Measurements from ENCODE around the gene GALR3. TPM values are rescaled to one million over a fixed set of nuclear protein-coding genes. Genes with fewer than 3 reads are reported as not detected.

The GALR3 gene
- total RNA-seq, 1 donor from 2014 or later: not detected

DNA sequence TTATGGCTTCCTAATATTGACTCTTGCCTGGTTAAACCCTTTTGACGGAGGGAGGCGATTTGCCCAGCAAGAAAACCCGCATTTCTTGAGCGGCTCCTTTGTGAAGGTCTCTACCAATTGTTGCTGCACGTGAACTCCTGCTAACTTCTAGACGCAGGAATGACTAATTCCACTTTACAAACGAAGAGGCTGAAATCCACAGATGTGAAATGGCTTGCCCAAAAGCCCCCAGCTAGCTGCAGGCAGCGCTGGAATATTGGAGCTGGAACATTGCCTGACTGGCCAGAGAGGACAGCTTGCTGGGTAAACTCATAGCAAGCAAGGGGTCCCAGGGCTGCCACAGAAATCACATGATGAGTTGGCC is 14.9 kb upstream of the GALR3 start:
- H3K4me3 ChIP-seq (ENCODE audit: insufficient read depth, low read depth, low read length): peak overlapping the region; percentile 71

DNA sequence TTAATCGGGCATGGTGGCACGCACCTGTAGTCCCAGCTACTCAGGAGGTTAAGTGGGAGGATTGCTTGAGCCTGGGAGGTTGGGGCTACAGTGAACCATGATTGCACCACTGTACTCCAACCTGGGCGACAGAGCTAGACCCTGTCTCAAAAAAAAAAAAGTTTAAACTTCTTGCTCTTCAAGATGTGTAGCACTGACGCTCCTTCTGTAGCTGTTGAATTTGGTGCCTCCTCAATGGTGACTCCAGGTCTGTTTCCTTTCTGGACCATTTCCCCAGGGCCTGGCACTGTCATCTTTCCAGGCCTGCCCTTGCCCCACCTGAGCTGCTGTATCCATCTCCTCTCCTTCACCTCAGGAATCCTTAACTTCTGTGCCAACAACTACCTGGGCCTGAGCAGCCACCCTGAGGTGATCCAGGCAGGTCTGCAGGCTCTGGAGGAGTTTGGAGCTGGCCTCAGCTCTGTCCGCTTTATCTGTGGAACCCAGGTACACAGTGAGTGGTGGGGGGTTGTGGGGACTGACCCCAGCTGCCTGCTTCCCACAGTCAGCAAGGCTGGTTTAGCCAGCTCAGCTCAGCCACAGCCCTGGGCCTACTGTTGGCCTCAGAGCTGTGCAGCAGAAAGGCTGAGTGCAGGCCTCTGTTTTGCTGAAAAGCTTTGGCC is 13.4 kb upstream of the GALR3 start:
- H3K4me2 ChIP-seq (ENCODE audit: low read length): no peak overlapping the region
- Mint-ChIP-seq H3K27me3 (ENCODE audit: low read depth, unreplicated experiment) (peaks cover 7% of the 10 kb centered on the region), H3K4me3 (ENCODE audit: unreplicated experiment) (no peak overlapping the region), H3K9me3 (ENCODE audit: unreplicated experiment) (no peaks in the 10 kb centered on the region), H3K36me3 (ENCODE audit: low read depth, unreplicated experiment) (peaks cover 7% of the 10 kb centered on the region), H3K4me1 (ENCODE audit: low read depth, unreplicated experiment) (peaks cover 6% of the 10 kb centered on the region), H3K27ac (ENCODE audit: unreplicated experiment) (no peak overlapping the region)
- DNase-seq (ENCODE audit: low read depth) (no peak), FAIRE-seq (no peak)
- peaks cover 16% of the 10 kb centered on the region for H4K20me1 ChIP-seq (ENCODE audit: insufficient read depth, low read length)
- no peaks in the 10 kb centered on the region for H3K27me3 ChIP-seq (ENCODE audit: insufficient read depth, low read length)
- TF ChIP-seq, protein P1, sequence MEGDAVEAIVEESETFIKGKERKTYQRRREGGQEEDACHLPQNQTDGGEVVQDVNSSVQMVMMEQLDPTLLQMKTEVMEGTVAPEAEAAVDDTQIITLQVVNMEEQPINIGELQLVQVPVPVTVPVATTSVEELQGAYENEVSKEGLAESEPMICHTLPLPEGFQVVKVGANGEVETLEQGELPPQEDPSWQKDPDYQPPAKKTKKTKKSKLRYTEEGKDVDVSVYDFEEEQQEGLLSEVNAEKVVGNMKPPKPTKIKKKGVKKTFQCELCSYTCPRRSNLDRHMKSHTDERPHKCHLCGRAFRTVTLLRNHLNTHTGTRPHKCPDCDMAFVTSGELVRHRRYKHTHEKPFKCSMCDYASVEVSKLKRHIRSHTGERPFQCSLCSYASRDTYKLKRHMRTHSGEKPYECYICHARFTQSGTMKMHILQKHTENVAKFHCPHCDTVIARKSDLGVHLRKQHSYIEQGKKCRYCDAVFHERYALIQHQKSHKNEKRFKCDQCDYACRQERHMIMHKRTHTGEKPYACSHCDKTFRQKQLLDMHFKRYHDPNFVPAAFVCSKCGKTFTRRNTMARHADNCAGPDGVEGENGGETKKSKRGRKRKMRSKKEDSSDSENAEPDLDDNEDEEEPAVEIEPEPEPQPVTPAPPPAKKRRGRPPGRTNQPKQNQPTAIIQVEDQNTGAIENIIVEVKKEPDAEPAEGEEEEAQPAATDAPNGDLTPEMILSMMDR (IDR thresholded peaks at IDR 0.05; ENCODE audit: insufficient read depth, low read depth, low read length): no peak
- TF ChIP-seq EZH2 (IDR thresholded peaks at IDR 0.05; ENCODE audit: insufficient read depth, low read length): no peak
- H3K9me3 ChIP-seq (ENCODE audit: insufficient read depth, low read depth, low read length): no peaks in the 10 kb centered on the region
- H3K4me1 ChIP-seq (ENCODE audit: insufficient read depth, low read length): peaks cover 27% of the 10 kb centered on the region
- H3K4me3 ChIP-seq (ENCODE audit: insufficient read depth, low read depth, low read length): no peak overlapping the region
- peaks cover 18% of the 10 kb centered on the region for H3K79me2 ChIP-seq (ENCODE audit: insufficient read depth, low read length)
- H3K36me3 ChIP-seq (ENCODE audit: insufficient read depth, low read length): peaks cover 2% of the 10 kb centered on the region
- no peak overlapping the region for H3K9ac ChIP-seq (ENCODE audit: low read length)
- H2AFZ ChIP-seq (ENCODE audit: low read depth, low read length): no peak overlapping the region
- no peak overlapping the region for H3K27ac ChIP-seq (ENCODE audit: low read depth, low read length)

More for the DNA sequence above, 14.9 kb upstream of the GALR3 start:
- Histone ChIP-seq H3K27ac (ENCODE audit: low read depth, low read length) (peak overlapping the region; percentile 51), H3K36me3 (ENCODE audit: insufficient read depth, low read length) (peaks cover 2% of the 10 kb centered on the region), H3K4me1 (ENCODE audit: insufficient read depth, low read length) (peaks cover 33% of the 10 kb centered on the region), H3K79me2 (ENCODE audit: insufficient read depth, low read length) (peaks cover 18% of the 10 kb centered on the region), H4K20me1 (ENCODE audit: insufficient read depth, low read length) (peaks cover 16% of the 10 kb centered on the region), H3K4me2 (ENCODE audit: low read length) (peak overlapping the region; percentile 92), H3K9ac (ENCODE audit: low read length) (peak overlapping the region; percentile 79), H3K9me3 (ENCODE audit: insufficient read depth, low read depth, low read length) (no peaks in the 10 kb centered on the region), H2AFZ (ENCODE audit: low read depth, low read length) (peak overlapping the region; percentile 88), H3K27me3 (ENCODE audit: insufficient read depth, low read length) (no peaks in the 10 kb centered on the region)
- no peaks in the 10 kb centered on the region for H3K9me3 Mint-ChIP-seq (ENCODE audit: unreplicated experiment)
- peak overlapping the region; percentile 87 for H3K4me3 Mint-ChIP-seq (ENCODE audit: unreplicated experiment)
- H3K27ac Mint-ChIP-seq (ENCODE audit: unreplicated experiment): no peak overlapping the region
- H3K4me1 Mint-ChIP-seq (ENCODE audit: low read depth, unreplicated experiment): peaks cover 6% of the 10 kb centered on the region
- TF ChIP-seq EZH2 (IDR thresholded peaks at IDR 0.05; ENCODE audit: insufficient read depth, low read length): no peak
- TF ChIP-seq, protein P1 (IDR thresholded peaks at IDR 0.05; ENCODE audit: insufficient read depth, low read depth, low read length): no peak
- FAIRE-seq (no peak), DNase-seq (ENCODE audit: low read depth) (peak; percentile 39)
- peaks cover 5% of the 10 kb centered on the region for H3K36me3 Mint-ChIP-seq (ENCODE audit: low read depth, unreplicated experiment)
- peaks cover 14% of the 10 kb centered on the region for H3K27me3 Mint-ChIP-seq (ENCODE audit: low read depth, unreplicated experiment)

DNA sequence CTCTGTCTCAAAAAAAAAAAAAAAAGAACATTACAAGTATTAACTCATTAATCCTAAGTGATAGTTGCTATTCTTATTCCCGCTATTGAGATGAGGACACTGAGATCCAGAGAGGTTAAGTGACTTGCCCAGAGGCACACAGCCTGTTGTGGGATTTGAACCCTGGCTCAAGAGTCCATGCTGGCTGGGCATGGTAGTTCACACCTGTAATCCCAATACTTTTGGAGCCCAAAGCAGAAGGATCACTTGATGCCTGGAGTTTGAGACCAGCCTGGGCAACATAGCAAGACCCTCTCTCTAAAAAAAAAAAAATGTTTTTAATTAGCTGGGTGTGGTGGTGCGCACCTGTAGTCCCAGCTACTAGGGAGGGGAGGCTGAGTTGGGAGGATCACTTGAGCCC is 11.3 kb upstream of the GALR3 start:
- Mint-ChIP-seq H3K9me3 (ENCODE audit: unreplicated experiment) (no peaks in the 10 kb centered on the region), H3K4me1 (ENCODE audit: low read depth, unreplicated experiment) (no peaks in the 10 kb centered on the region), H3K27me3 (ENCODE audit: low read depth, unreplicated experiment) (peaks cover 2% of the 10 kb centered on the region), H3K36me3 (ENCODE audit: low read depth, unreplicated experiment) (peaks cover 7% of the 10 kb centered on the region), H3K27ac (ENCODE audit: unreplicated experiment) (no peak overlapping the region), H3K4me3 (ENCODE audit: unreplicated experiment) (no peak overlapping the region)
- FAIRE-seq: no peak
- H3K79me2 ChIP-seq (ENCODE audit: insufficient read depth, low read length): peaks cover 14% of the 10 kb centered on the region
- H3K9me3 ChIP-seq (ENCODE audit: insufficient read depth, low read depth, low read length): no peaks in the 10 kb centered on the region
- no peak overlapping the region for H2AFZ ChIP-seq (ENCODE audit: low read depth, low read length)
- TF ChIP-seq EZH2 (IDR thresholded peaks at IDR 0.05; ENCODE audit: insufficient read depth, low read length): no peak
- TF ChIP-seq, protein P1 (IDR thresholded peaks at IDR 0.05; ENCODE audit: insufficient read depth, low read depth, low read length): no peak
- H3K27ac ChIP-seq (ENCODE audit: low read depth, low read length): no peak overlapping the region
- H3K4me3 ChIP-seq (ENCODE audit: insufficient read depth, low read depth, low read length): no peak overlapping the region
- no peak overlapping the region for H3K9ac ChIP-seq (ENCODE audit: low read length)
- H3K4me2 ChIP-seq (ENCODE audit: low read length): no peak overlapping the region
- peaks cover 2% of the 10 kb centered on the region for H3K36me3 ChIP-seq (ENCODE audit: insufficient read depth, low read length)
- H3K4me1 ChIP-seq (ENCODE audit: insufficient read depth, low read length): peaks cover 10% of the 10 kb centered on the region
- H4K20me1 ChIP-seq (ENCODE audit: insufficient read depth, low read length): peaks cover 13% of the 10 kb centered on the region
- no peak for DNase-seq (ENCODE audit: low read depth)
- H3K27me3 ChIP-seq (ENCODE audit: insufficient read depth, low read length): no peaks in the 10 kb centered on the region

Data from astrocyte (in vitro differentiated cells and primary cell).